ENCODE results near the gene ZNF408.

ZNF408 gene

DNA sequence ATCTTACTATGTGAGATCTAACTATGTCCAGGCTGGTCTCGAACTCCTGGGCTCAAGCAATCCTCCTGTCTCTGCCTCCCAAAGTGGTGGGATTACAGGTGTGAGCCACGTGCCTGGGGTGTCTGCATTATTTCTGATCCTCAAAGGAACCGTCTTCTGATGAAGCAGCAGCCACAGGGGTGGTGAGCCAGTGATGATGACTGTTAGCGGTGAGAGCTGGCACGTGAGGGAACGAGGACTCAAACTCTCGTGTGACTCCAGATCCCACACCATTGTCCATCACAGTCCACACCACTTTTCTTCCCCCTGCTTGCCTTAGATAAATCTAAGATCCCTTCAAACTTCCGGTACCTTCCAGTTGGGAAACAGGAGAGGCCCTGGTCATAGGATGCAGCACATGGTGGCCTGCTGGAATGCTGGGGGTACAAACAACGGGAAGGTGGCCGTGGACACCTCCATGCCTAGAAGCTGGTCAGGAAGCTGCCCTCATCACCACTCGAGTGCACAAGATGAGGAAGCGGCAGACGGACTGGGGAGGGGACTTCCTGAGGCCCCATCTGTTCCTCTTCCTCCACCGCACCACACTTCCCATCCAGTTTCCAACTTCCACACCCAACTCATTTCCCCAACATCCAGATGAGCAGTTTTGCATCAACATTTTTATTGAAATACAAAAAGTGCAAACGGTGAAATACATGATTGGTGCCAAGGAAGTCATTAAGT is 24.2 kb upstream of the ZNF408 start:
- DNase-seq, result no peak

GRCh38 chr11:46677169-46677568 is 23.7 kb upstream of the ZNF408 start:
- DNase-seq, result no peak

DNA sequence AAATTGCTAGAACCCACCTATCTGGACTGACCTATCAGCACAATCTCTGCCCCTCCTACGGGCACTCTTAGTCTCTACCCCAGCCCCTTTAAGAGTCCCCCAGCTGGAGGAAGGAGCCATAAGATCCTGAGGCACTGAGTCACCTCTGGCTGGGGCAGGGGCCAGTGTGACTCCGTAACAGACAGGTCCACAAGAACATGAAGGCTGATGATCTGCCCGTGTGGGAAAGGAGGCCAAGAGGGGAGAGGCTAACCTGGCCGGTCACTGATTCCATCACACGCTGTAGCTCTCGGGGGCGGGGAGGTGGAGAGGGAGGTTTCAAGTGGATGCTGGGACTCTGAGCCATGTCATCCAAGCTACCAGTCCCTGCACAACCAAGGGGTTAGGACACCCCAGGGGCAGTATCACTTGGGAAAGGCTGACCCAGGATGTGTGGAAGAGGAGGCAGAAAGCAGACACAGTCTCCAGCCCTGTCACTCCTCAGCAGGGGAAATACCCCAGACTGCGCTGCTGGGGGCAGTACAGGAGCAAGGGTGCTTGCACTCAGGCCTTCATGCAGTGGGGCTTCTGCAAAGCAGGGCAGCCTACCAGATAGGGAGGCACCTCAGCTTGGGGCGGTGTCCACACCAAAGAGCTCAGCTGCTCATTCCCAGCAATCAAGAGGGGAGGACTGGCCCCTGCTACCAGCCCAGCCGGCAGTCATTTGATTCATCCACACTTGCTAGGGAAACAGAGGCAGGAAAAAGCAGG is 22.7 kb upstream of the ZNF408 start:
- no peak for DNase-seq

- no peak for DNase-seq
These were observed 22.1 kb upstream of the ZNF408 start for GRCh38 chr11:46678741-46679130.

DNA sequence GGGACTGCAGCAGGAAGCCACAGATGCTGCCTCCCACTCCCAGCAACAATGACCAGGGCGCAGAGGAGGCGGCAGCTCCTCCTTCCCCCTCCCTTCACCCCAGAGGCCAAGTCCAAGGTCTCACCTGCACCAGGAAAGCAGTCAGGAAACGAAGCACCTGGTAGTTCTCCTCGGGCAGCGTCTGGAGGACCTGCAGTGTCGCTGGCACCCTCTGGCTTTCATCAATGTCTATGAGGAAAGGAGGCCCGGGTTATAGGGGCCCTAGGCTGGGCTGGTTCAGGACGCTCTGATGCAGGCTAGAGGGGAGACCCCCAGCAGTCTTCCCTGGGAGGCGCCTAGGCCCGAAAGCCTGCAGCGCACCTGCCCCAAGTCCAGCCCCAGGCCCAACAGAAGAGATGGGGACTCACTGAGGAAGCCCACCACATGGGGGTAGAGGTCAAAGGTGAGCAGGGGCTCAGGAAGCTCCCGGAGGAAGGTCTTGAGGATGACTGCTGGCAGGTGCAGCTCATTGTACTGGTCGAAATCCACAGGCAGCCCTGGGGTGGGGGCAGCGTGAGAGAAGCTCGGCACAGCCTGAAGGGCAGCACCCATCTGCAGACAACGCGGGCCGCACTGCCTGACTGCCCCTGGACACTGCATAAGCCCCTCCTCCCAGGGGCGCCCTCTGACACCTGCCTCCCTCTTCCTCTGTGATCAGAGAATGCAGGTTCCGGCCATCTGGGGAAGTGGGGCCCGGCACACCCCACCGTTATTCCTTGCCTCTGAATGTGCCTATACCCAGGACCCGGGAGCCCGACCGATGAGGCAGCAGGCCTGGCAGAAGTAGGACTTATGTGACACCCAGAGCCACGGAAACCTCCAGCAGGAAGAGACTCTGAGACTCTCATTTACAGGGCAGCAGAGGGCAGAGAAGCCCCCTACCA is 21.3 kb upstream of the ZNF408 start:
- DNase-seq, result no peak

DNA sequence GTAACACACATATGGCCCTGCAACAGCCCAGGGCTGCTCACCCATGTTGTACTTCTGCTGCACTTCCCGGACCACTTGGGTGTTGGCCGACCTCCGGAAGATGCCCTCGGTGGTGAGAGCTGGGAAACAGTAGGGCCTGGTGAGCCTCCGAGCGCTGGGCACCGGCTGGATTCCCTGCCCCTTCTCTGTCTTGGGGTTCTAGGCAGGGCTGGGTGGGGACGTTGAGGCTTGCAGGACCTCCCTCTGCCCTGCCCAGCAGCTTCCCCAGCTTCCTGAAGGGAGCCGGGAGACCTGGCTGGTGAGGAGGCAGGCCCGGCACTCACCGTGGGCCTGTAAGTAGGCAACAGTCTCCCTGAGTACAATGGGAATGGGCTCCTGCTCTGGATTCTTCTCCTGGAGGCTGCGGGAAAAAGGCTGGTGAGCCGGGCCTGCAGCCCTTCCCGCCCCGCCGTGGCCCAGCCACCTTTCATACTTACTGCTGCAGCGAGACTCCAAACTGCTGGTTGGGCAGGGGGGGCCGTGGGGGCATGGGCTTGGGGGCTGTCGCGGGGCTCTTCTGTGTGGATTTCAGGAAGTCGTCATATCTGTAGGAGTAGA is 20.6 kb upstream of the ZNF408 start:
- no peak for DNase-seq

DNA sequence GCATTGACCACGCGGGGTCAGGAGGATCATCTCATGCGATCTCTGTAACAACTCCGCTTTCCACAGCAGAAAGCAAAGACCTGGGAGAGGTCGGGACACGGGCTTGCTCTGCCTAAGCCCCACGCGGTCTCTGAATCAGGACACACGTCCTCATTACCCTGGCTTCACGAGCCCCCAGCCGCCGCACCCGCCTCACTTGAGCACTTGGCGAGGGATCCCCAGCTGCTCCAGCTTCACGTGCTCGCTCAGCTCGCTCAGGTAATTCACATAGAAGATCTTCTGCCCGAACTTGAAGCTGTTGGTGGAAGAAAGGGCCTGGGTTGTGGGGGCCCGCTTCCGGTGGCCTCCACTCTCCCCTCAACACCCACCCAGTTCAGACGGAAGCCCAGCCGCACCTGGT is 20.0 kb upstream of the ZNF408 start:
- no peak for DNase-seq

DNA sequence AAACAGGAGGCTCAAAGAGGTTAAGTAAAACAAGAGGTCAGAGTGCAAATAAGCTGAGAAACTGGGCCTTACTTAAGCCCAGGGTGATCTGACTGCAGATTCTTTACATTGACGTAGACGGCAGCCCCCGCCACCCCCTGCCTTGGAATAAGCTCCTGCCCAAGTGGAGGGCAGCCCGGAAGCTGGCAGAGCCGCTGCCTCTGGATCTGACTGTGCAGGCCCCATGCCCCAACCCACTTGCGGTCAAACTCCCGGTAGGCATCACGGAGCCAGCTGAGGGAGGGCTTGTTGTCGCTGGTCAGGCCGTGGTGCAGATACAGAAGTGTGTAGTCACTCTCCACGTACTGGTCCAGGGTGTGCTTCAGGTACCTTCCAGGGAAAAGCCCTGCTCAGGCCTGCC is 19.0 kb upstream of the ZNF408 start:
- DNase-seq, result no peak

- no peak for DNase-seq
These were observed 17.8 kb upstream of the ZNF408 start for GRCh38 chr11:46682773-46683752.

GRCh38 chr11:46684367-46684766 is 16.5 kb upstream of the ZNF408 start:
- DNase-seq, result no peak

- no peak for DNase-seq
These were observed 13.7 kb upstream of the ZNF408 start for GRCh38 chr11:46686886-46687795.

DNA sequence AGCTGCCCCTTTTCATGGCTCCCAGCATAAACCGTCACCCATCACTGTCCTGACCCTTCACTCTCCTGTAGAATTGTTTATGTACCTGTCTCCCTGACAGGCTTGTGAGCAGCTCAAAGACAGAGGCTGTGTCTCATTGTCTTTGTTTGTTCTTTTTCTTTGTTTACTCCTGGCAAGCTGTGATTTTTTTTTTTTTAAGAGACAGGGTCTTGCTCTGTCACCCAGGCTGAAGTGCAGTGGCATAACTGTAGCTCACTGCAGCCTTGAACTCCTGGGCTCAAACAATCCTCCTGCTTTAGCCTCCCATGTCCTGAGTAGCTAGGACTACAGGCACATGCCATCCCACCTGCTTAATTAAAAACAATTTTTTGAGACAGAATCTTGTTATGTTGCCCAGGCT is 10.1 kb upstream of the ZNF408 start:
- no peak for DNase-seq

DNA sequence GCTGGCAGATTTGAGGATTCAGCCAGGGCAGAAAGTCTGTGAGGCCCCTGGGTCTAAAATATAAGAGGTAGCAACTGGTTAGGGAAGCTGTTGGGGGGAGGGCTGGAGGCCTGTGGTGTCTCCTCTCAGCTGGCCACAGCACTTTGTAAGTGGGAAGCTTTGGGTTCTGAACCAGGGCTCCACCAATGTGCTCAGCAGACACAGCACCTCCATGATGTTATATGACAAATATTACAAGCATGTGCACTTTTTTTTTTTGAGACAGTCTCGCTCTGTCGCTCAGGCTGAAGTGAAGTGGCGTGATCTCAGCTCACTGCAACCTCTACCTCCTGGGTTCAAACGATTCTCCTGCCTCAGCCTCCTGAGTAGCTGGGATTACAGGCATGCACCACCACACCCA is 8.4 kb upstream of the ZNF408 start:
- DNase-seq, result peak; percentile 41

DNA sequence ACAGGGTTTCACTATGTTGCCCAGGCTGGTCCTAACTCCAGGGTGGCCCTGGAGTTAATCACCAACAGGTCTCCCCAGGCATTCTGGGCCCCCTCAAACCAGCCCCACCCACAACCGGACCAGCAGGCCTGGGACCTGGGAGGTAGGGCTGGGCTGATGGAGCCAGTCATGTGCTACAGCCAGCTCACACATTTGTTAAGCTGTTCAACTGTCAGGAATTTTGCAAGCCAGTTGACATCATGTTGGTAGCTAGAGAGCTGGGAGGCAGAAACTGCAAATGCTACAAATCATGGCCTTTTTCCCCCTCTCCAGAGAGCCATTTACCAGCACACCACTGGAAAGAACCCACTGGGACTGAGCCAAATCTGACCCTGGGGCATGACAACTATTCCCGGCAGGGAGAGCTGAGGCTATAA is 7.2 kb upstream of the ZNF408 start:
- peak; percentile 50 for DNase-seq

- no peak for DNase-seq
These were observed 6.8 kb upstream of the ZNF408 start for GRCh38 chr11:46694072-46694471.

- no peak for DNase-seq
These were observed 6.2 kb upstream of the ZNF408 start for GRCh38 chr11:46694607-46695006.

DNA sequence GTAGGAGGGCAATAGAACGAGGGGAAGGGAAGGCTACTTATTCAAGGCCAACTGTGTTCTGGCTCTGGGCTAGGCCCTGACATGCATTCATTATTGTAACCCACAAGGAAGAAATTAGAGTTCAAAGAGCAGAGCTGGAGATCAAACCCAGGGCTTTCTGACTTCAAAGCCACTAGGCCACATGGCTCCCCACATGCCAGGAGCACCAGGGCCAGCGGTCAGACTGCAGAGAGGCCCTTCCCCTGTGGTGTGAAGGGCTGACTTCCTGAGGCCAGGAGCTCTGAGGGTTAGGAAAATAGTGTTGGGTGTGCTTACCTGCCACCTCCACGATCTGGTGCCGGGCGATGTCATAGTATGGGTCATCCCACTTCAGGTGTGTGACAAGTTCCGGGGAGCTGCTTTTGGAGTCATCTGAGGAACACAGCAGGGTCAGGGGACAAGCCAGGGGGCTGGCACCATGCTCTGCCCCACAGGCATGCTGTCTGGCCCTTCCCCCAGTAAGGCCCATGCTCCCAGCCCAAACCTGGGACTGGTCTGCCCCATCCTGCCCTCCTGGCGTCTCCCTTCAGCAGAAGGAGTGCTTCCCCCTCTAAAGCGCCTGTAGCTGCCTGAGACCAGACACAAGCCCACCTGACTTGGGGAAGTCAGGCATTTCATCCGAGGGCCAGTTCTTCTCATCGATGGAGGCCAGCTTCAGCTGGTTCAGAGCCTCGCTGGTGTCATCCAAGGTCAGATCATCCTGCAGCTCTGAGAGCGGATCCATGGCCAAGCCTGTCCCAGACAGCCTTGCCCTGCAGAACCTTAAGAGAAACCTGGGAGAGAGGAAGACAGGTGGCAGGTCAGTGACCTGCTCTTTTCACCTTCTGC is 5.3 kb upstream of the ZNF408 start:
- DNase-seq, result no peak

DNA sequence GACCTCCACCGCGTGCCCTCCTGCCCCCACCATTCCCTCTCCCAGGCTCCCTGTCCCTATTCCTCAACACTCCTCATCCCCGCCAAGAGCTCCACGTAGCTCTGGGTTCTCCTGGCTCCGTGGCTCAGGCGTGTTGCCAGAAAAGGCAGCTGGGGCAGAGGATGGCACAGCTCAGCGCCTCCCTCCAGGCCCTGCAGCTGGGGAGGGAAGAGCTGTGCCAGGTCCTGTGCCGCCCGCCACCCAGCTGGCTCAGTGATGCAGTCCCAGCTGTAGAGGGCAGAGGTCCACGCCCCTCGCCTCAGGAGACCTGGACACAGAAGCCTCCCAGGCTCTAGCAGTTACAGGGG is 4.6 kb upstream of the ZNF408 start:
- no peak for DNase-seq

- peak; percentile 53 for DNase-seq
These were observed 3.5 kb upstream of the ZNF408 start for GRCh38 chr11:46697303-46697702.

DNA sequence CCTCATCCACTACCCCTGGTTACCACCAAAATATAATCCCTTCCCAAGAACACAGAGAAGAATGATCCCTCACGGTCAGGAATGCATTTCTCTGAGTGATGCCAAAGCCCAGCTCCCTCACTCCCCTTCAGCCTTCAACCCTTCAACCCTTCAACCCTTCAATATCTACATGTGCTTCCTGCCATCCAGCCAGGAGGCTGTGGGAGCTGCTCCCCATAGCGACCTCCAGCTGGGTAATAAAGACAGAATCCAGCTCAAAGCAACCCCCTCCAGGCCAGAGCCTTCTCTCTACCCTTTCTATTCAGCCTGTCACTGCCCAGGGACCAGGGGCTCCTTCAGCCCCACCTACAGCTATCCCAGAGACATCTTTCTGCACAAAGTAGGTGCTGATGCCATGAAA is 3.1 kb upstream of the ZNF408 start:
- DNase-seq, result no peak

Data from fibroblast of skin of scalp (primary cell).